ENCODE results near the gene GEMIN4. TPM values are rescaled to one million over a fixed set of nuclear protein-coding genes. Genes with fewer than 3 reads are reported as not detected.

The GEMIN4 gene
- total and polyA plus RNA-seq, 2 of the 4 experiments (the other 2 are of a cell fraction): 16.5 to 20.4 TPM

- intact Hi-C loops (cut with micrococcal nuclease): loop anchor here (5.0 kb wide), 1 partner anchor 250 kb away; no protein-coding TSS in a partner anchor
- peak within 1 kb of the TSS; percentile 90 for H2AFZ ChIP-seq (replicated peaks; ENCODE audit: low read length, poor library complexity)
- no peak within 1 kb of the TSS for H3K18ac ChIP-seq (ENCODE audit: low read depth, low read length)
- CTCF ChIA-PET: no interaction called here
- no peaks in the 10 kb centered on the region for H3K27me3 ChIP-seq (ENCODE audit: control insufficient read depth, insufficient read depth, low read length)
- peaks cover 3% of the 10 kb centered on the region for H3K36me3 ChIP-seq (ENCODE audit: control insufficient read depth, insufficient read depth, low read length)
- peak within 1 kb of the TSS; percentile 68 for H3K27ac ChIP-seq (ENCODE audit: insufficient read depth, low read length)
- DNase-seq (peak; percentile 55), ATAC-seq (ENCODE audit: low read depth) (peak; percentile 77)
- H2BK15ac ChIP-seq (ENCODE audit: low read depth, low read length): no peak within 1 kb of the TSS
- peak within 1 kb of the TSS; percentile 86 for H3K23ac ChIP-seq (ENCODE audit: low read depth, low read length)
- H4K20me1 ChIP-seq (ENCODE audit: insufficient read depth, low read length): peaks cover 4% of the 10 kb centered on the region; the same call in 1 of the 2 replicates
- WGBS, 2 experiments (ENCODE audit: extremely low coverage in 2 of 2, insufficient read length in 1 of 2): 0% methylated on average over 52 of the region's 126 CpGs; no CpG with 5 or more reads in 1 of the 2 experiments
- H3K56ac ChIP-seq (ENCODE audit: extremely low read depth, insufficient read depth, low read length): peak within 1 kb of the TSS; percentile 58
- H3K9me1 ChIP-seq (ENCODE audit: insufficient read depth, low read length): peaks cover 8% of the 10 kb centered on the region
- peak within 1 kb of the TSS; percentile 55 for H3K4me3 ChIP-seq (ENCODE audit: insufficient read depth, low read depth, low read length)
- H2BK120ac ChIP-seq (ENCODE audit: low read depth, low read length): no peak within 1 kb of the TSS; the same call in 1 of the 2 replicates
- H3K79me1 ChIP-seq (ENCODE audit: low read depth in 1 of 2, low read length in 2 of 2): peaks cover 26 to 62% of the 10 kb centered on the region in 2 experiments
- peak within 1 kb of the TSS; percentile 60 for H3K4ac ChIP-seq (ENCODE audit: low read depth, low read length)
- peak within 1 kb of the TSS; percentile 92 for H2AK9ac ChIP-seq (replicated peaks; ENCODE audit: low read depth, low read length, poor library complexity)
- H2AK5ac ChIP-seq (ENCODE audit: low read depth, low read length): peak within 1 kb of the TSS; percentile 57
- H2BK20ac ChIP-seq (ENCODE audit: low read depth, low read length): no peak within 1 kb of the TSS
- POLR2A ChIA-PET (ENCODE audit: unreplicated experiment): no interaction called here
- H4K8ac ChIP-seq (ENCODE audit: low read depth in 2 of 2, low read length in 2 of 2): peak within 1 kb of the TSS; percentile 29 to 75
- BruUV-seq (replicated peaks): no TSS peak
- in situ Hi-C loops (cut with MboI; ENCODE audit: low sequenced_read_pairs): no loop called here
- H3K4me1 ChIP-seq (ENCODE audit: control insufficient read depth, insufficient read depth, low read length): peaks cover 10% of the 10 kb centered on the region
- peak within 1 kb of the TSS; percentile 7 for H4K5ac ChIP-seq (ENCODE audit: low read depth, low read length)
- H2BK5ac ChIP-seq (ENCODE audit: low read depth, low read length, poor library complexity, severe bottlenecking): peak within 1 kb of the TSS; percentile 61
- dilution Hi-C loops (cut with HindIII; ENCODE audit: low sequenced_read_pairs, unreplicated experiment): no loop called here
- H3K9me3 ChIP-seq (ENCODE audit: control insufficient read depth, insufficient read depth, low read length): no peaks in the 10 kb centered on the region
- H4K91ac ChIP-seq (ENCODE audit: insufficient read depth, low read depth, low read length): peak within 1 kb of the TSS; percentile 64; the same call in 1 of the 2 replicates
- peak within 1 kb of the TSS; percentile 53 for H3K9ac ChIP-seq (ENCODE audit: low read depth, low read length)
- peak within 1 kb of the TSS; percentile 79 for H3K4me2 ChIP-seq (ENCODE audit: low read depth, low read length)
- H3K14ac ChIP-seq (replicated peaks; ENCODE audit: low read depth, low read length): peak within 1 kb of the TSS; percentile 54
- TF ChIP-seq ELK1 (IDR thresholded peaks at IDR 0.05; ENCODE audit: borderline replicate concordance, low read depth, low read length) (no peak), CTCF (conservative IDR thresholded peaks at IDR 0.05; ENCODE audit: low read depth, low read length) (no peak), FOS (IDR thresholded peaks at IDR 0.05; ENCODE audit: low read depth, low read length) (no peak), RAD21 (IDR thresholded peaks at IDR 0.05; ENCODE audit: low read length) (no peak), SMC3 (IDR thresholded peaks at IDR 0.05; ENCODE audit: low read depth, low read length) (no peak), NFE2L2 (IDR thresholded peaks at IDR 0.05; ENCODE audit: low read depth, low read length) (no peak), RFX5 (IDR thresholded peaks at IDR 0.05; ENCODE audit: low read depth, low read length) (no peak), CHD1 (IDR thresholded peaks at IDR 0.05; ENCODE audit: low read depth, low read length) (no peak), BHLHE40 (IDR thresholded peaks at IDR 0.05; ENCODE audit: low read depth, low read length) (peak; percentile 47), USF2 (IDR thresholded peaks at IDR 0.05; ENCODE audit: low read depth, low read length) (peak; percentile 65; the same call in 1 of the 2 replicates), POLR2A (IDR thresholded peaks at IDR 0.05; ENCODE audit: low read depth, low read length) (peak; percentile 55), RCOR1 (IDR thresholded peaks at IDR 0.05; ENCODE audit: insufficient replicate concordance, low read length) (no peak), MXI1 (IDR thresholded peaks at IDR 0.05; ENCODE audit: borderline replicate concordance, low read depth, low read length) (no peak), CEBPB (IDR thresholded peaks at IDR 0.05; ENCODE audit: low read depth, low read length) (no peak)
Measured at GRCh38 chr17:732067-732901, 19.8 kb downstream of the GEMIN4 start, which contains the start of gene TLCD3A. TLCD3A (plus strand) TSS chr17:732596; CDS start chr17:732648, 52 bp downstream.

All from IMR-90 (cell line).